ENCODE measurements around the gene CD200. TPM values are rescaled to one million over a fixed set of nuclear protein-coding genes. Genes with fewer than 3 reads are reported as not detected.

Gene CD200
- total and polyA plus RNA-seq, 2 experiments from 2014 or later, result 51.9 to 65.0 TPM

DNA sequence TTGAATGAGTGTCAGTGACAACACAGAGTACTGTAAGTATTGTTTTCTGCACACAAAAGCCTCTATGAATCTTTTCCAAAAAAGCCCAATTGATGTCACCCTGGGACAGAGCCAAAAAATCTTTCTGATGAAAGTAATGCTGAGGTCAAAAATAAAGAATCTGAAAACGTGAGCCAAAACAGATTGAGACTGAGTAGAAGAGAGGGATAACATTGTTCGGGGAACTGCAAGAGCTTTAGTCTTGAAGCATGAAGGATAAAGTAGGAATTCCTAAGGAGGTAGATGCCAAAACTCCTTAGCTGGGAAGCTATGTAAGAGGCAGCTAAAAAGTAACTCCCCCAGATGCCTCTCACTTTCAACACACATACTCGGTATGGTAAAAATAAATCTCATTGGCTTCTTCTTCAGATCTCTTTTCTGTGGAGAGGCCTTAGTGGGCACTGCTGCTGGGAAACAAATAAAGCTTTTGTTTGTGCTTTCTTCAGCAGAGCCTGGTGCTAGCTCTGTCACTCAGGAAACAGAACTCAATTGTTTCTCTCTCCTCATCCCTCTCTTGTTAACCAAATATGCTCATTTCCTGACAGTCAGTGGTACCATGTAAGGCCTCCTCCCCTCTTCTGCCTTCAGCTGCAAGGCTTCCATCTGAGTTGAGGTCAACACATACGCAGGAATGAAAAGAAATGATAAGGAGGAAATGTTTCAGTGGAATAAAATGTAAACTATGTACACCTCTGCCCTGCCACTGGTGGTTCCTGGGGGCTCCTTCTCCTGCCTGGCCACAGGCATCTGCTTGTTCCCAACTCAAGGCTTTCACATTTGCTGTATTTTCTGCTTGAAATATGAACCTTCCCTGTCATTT, 58.1 kb downstream of the CD200 start:
- no peaks in the 10 kb centered on the region for H3K27me3 ChIP-seq (ENCODE audit: insufficient read depth)

More for the DNA sequence above, 58.1 kb downstream of the CD200 start:
- H3K9me2 ChIP-seq (ENCODE audit: insufficient read depth), result 0 out of 2 replicates have a peak, but pooled peaks cover 9% of the 10 kb centered on the region
- H3K4me3 Mint-ChIP-seq, result no peak overlapping the region; the same call in 2 of the 3 replicates
- no peaks in the 10 kb centered on the region for H3F3A ChIP-seq (replicated peaks; ENCODE audit: low read depth)
- H3K4me1 Mint-ChIP-seq, result peaks cover 36% of the 10 kb centered on the region
- peaks cover 17% of the 10 kb centered on the region for H3K36me3 Mint-ChIP-seq (ENCODE audit: low read depth)
- ATAC-seq (peak; percentile 99), DNase-seq (ENCODE audit: low spot score) (peak; percentile 72)
- peaks cover 16% of the 10 kb centered on the region for H3K9me3 Mint-ChIP-seq
- no peak overlapping the region for H2AFZ ChIP-seq
- H3K4me1 ChIP-seq (ENCODE audit: insufficient read depth), result peaks cover 45% of the 10 kb centered on the region
- TF ChIP-seq ZNF331 (CRISPR knock-in tag; IDR thresholded peaks at IDR 0.05; ENCODE audit: low read depth) (0 out of 2 replicates have a peak, but pooled peaks have one; percentile 10), EZH2 (IDR thresholded peaks at IDR 0.05; ENCODE audit: low read depth, unreplicated experiment) (no peak), CREB1 (CRISPR knock-in tag; IDR thresholded peaks at IDR 0.05; ENCODE audit: low read depth) (0 out of 2 replicates have a peak, but pooled peaks have one; percentile 13), JUNB (IDR thresholded peaks at IDR 0.05; ENCODE audit: unreplicated experiment) (no peak), EZH2phosphoT487 (IDR thresholded peaks at IDR 0.05; ENCODE audit: unreplicated experiment) (no peak), STAT1 (IDR thresholded peaks at IDR 0.05; ENCODE audit: unreplicated experiment) (no peak), NANOG (IDR thresholded peaks at IDR 0.05; ENCODE audit: borderline replicate concordance) (peak; percentile 78), ZNF114 (CRISPR knock-in tag; IDR thresholded peaks at IDR 0.05) (peak; percentile 58; the same call in 1 of the 2 replicates), POLR2AphosphoS5 (IDR thresholded peaks at IDR 0.05; ENCODE audit: low read depth) (no peak)
- TF ChIP-seq, protein P1, sequence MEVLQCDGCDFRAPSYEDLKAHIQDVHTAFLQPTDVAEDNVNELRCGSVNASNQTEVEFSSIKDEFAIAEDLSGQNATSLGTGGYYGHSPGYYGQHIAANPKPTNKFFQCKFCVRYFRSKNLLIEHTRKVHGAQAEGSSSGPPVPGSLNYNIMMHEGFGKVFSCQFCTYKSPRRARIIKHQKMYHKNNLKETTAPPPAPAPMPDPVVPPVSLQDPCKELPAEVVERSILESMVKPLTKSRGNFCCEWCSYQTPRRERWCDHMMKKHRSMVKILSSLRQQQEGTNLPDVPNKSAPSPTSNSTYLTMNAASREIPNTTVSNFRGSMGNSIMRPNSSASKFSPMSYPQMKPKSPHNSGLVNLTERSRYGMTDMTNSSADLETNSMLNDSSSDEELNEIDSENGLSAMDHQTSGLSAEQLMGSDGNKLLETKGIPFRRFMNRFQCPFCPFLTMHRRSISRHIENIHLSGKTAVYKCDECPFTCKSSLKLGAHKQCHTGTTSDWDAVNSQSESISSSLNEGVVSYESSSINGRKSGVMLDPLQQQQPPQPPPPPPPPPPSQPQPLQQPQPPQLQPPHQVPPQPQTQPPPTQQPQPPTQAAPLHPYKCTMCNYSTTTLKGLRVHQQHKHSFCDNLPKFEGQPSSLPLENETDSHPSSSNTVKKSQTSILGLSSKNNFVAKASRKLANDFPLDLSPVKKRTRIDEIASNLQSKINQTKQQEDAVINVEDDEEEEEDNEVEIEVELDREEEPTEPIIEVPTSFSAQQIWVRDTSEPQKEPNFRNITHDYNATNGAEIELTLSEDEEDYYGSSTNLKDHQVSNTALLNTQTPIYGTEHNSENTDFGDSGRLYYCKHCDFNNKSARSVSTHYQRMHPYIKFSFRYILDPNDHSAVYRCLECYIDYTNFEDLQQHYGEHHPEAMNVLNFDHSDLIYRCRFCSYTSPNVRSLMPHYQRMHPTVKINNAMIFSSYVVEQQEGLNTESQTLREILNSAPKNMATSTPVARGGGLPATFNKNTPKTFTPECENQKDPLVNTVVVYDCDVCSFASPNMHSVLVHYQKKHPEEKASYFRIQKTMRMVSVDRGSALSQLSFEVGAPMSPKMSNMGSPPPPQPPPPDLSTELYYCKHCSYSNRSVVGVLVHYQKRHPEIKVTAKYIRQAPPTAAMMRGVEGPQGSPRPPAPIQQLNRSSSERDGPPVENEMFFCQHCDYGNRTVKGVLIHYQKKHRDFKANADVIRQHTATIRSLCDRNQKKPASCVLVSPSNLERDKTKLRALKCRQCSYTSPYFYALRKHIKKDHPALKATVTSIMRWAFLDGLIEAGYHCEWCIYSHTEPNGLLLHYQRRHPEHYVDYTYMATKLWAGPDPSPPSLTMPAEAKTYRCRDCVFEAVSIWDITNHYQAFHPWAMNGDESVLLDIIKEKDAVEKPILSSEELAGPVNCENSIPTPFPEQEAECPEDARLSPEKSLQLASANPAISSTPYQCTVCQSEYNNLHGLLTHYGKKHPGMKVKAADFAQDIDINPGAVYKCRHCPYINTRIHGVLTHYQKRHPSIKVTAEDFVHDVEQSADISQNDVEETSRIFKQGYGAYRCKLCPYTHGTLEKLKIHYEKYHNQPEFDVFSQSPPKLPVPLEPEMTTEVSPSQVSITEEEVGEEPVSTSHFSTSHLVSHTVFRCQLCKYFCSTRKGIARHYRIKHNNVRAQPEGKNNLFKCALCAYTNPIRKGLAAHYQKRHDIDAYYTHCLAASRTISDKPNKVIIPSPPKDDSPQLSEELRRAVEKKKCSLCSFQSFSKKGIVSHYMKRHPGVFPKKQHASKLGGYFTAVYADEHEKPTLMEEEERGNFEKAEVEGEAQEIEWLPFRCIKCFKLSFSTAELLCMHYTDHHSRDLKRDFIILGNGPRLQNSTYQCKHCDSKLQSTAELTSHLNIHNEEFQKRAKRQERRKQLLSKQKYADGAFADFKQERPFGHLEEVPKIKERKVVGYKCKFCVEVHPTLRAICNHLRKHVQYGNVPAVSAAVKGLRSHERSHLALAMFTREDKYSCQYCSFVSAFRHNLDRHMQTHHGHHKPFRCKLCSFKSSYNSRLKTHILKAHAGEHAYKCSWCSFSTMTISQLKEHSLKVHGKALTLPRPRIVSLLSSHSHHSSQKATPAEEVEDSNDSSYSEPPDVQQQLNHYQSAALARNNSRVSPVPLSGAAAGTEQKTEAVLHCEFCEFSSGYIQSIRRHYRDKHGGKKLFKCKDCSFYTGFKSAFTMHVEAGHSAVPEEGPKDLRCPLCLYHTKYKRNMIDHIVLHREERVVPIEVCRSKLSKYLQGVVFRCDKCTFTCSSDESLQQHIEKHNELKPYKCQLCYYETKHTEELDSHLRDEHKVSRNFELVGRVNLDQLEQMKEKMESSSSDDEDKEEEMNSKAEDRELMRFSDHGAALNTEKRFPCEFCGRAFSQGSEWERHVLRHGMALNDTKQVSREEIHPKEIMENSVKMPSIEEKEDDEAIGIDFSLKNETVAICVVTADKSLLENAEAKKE (CRISPR knock-in tag; IDR thresholded peaks at IDR 0.05), result peak; percentile 97
- TF ChIP-seq, protein P2, sequence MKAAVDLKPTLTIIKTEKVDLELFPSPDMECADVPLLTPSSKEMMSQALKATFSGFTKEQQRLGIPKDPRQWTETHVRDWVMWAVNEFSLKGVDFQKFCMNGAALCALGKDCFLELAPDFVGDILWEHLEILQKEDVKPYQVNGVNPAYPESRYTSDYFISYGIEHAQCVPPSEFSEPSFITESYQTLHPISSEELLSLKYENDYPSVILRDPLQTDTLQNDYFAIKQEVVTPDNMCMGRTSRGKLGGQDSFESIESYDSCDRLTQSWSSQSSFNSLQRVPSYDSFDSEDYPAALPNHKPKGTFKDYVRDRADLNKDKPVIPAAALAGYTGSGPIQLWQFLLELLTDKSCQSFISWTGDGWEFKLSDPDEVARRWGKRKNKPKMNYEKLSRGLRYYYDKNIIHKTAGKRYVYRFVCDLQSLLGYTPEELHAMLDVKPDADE (IDR thresholded peaks at IDR 0.05), result no peak
- TF ChIP-seq, protein P3, sequence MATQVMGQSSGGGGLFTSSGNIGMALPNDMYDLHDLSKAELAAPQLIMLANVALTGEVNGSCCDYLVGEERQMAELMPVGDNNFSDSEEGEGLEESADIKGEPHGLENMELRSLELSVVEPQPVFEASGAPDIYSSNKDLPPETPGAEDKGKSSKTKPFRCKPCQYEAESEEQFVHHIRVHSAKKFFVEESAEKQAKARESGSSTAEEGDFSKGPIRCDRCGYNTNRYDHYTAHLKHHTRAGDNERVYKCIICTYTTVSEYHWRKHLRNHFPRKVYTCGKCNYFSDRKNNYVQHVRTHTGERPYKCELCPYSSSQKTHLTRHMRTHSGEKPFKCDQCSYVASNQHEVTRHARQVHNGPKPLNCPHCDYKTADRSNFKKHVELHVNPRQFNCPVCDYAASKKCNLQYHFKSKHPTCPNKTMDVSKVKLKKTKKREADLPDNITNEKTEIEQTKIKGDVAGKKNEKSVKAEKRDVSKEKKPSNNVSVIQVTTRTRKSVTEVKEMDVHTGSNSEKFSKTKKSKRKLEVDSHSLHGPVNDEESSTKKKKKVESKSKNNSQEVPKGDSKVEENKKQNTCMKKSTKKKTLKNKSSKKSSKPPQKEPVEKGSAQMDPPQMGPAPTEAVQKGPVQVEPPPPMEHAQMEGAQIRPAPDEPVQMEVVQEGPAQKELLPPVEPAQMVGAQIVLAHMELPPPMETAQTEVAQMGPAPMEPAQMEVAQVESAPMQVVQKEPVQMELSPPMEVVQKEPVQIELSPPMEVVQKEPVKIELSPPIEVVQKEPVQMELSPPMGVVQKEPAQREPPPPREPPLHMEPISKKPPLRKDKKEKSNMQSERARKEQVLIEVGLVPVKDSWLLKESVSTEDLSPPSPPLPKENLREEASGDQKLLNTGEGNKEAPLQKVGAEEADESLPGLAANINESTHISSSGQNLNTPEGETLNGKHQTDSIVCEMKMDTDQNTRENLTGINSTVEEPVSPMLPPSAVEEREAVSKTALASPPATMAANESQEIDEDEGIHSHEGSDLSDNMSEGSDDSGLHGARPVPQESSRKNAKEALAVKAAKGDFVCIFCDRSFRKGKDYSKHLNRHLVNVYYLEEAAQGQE (IDR thresholded peaks at IDR 0.05; ENCODE audit: unreplicated experiment), result no peak
- TF ChIP-seq, protein P4, sequence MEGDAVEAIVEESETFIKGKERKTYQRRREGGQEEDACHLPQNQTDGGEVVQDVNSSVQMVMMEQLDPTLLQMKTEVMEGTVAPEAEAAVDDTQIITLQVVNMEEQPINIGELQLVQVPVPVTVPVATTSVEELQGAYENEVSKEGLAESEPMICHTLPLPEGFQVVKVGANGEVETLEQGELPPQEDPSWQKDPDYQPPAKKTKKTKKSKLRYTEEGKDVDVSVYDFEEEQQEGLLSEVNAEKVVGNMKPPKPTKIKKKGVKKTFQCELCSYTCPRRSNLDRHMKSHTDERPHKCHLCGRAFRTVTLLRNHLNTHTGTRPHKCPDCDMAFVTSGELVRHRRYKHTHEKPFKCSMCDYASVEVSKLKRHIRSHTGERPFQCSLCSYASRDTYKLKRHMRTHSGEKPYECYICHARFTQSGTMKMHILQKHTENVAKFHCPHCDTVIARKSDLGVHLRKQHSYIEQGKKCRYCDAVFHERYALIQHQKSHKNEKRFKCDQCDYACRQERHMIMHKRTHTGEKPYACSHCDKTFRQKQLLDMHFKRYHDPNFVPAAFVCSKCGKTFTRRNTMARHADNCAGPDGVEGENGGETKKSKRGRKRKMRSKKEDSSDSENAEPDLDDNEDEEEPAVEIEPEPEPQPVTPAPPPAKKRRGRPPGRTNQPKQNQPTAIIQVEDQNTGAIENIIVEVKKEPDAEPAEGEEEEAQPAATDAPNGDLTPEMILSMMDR (conservative IDR thresholded peaks at IDR 0.05; ENCODE audit: low read depth in 2 of 2), result no peak
- H3K27ac ChIP-seq (ENCODE audit: low read depth), result peak overlapping the region; percentile 91
- no peaks in the 10 kb centered on the region for H4K20me1 ChIP-seq (replicated peaks; ENCODE audit: insufficient read depth)
- no peak overlapping the region for H3K4me3 ChIP-seq
- peak overlapping the region; percentile 80 for H3K27ac Mint-ChIP-seq
- no peaks in the 10 kb centered on the region for H3K79me2 ChIP-seq (replicated peaks; ENCODE audit: insufficient read depth)
- H3K36me3 ChIP-seq (ENCODE audit: insufficient read depth), result peaks cover 8% of the 10 kb centered on the region; the same call in 1 of the 2 replicates
- H3K27me3 Mint-ChIP-seq (ENCODE audit: insufficient read depth, low read depth, poor library complexity), result no peaks in the 10 kb centered on the region
- peak overlapping the region; percentile 23; the same call in 1 of the 2 replicates for H3K4me2 ChIP-seq
